CD4-positive, alpha-beta T cell (primary cell): Measurements from ENCODE around the gene SFXN3. TPM values are rescaled to one million over a fixed set of nuclear protein-coding genes. Genes with fewer than 3 reads are reported as not detected.
A peak's percentile ranks its signal among the peaks of the same experiment; 100 is the strongest.

ENCODE experiments used
- ATAC-seq: fragments of 200-7000 bp; cut with Tn5 transposase; one replicate; pipeline ENCODE4 v1.10.0; 2022; ENCODE audit warnings: mild to moderate bottlenecking; ENCODE audit not compliant: poor library complexity
- CTCF ChIA-PET: fragments of 350-600 bp; sonication (Branson Sonifier 250); formaldehyde crosslinking; loops from one replicate; lab custom pipeline; 2021; ENCODE audit warnings: antibody characterized with exemption, inconsistent platforms; lab: Charles Lee
- POLR2A ChIA-PET: fragments of 350-600 bp; sonication (Branson Sonifier 250); formaldehyde crosslinking; loops from one replicate; lab custom pipeline; 2021; ENCODE audit warnings: antibody characterized with exemption, inconsistent platforms; lab: Charles Lee
- DNase-seq, 14 experiments: peaks; one replicate each; pipeline ENCODE4 v3.0.0-alpha.2; 2013 to 2020; ENCODE audit warnings: mixed read lengths in 2 of 14
- H3K27ac ChIP-seq, 2 donors: one replicate each; pipeline versions ENCODE4 v1.5.1 to v1.7.0; 2013; ENCODE audit warnings: low read length in 2 of 2, low read depth in 1 of 2, mild to moderate bottlenecking in 1 of 2
- H3K27me3 ChIP-seq, 2 experiments: 1 replicate in 1 of 2; 2 replicates in 1 of 2; pipeline versions ENCODE4 v1.6.1 to v1.7.0; 2013; ENCODE audit warnings: low read length in 2 of 2, control low read depth in 1 of 2, mild to moderate bottlenecking in 1 of 2, moderate library complexity in 1 of 2; ENCODE audit not compliant: insufficient read depth in 2 of 2, control insufficient read depth in 1 of 2
- H3K36me3 ChIP-seq: one replicate; pipeline ENCODE4 v1.6.1; 2013; ENCODE audit warnings: low read length, control low read depth; ENCODE audit not compliant: insufficient read depth
- H3K4me1 ChIP-seq: one replicate; pipeline ENCODE4 v1.6.1; 2013; ENCODE audit warnings: low read length, control low read depth; ENCODE audit not compliant: insufficient read depth
- H3K4me3 ChIP-seq: one replicate; pipeline ENCODE4 v1.5.1; 2013; ENCODE audit warnings: mild to moderate bottlenecking, low read length, moderate library complexity
- H3K9me3 ChIP-seq, 2 experiments: 1 replicate in 1 of 2; 2 replicates in 1 of 2; pipeline versions ENCODE4 v1.6.1 to v1.7.0; 2013; ENCODE audit warnings: low read length in 2 of 2, mild to moderate bottlenecking in 2 of 2, control low read depth in 1 of 2, moderate library complexity in 1 of 2; ENCODE audit not compliant: control insufficient read depth in 1 of 2, insufficient read depth in 1 of 2
- H3K27ac Mint-ChIP-seq: one replicate; pipeline ENCODE4 v1.8.0; 2020; ENCODE audit warnings: mixed read lengths
- H3K27me3 Mint-ChIP-seq: one replicate; pipeline ENCODE4 v1.8.0; 2021; ENCODE audit warnings: mixed read lengths
- H3K36me3 Mint-ChIP-seq: one replicate; pipeline ENCODE4 v1.8.0; 2021; ENCODE audit warnings: low read depth, mixed read lengths
- H3K4me1 Mint-ChIP-seq: one replicate; pipeline ENCODE4 v1.8.0; 2021; ENCODE audit warnings: low read depth, mixed read lengths
- H3K4me3 Mint-ChIP-seq: one replicate; pipeline ENCODE4 v1.8.0; 2020; ENCODE audit warnings: mild to moderate bottlenecking, mixed read lengths
- H3K9me3 Mint-ChIP-seq: one replicate; pipeline ENCODE4 v1.8.0; 2020; ENCODE audit warnings: mixed read lengths
- CTCF ChIP-seq: fragments of 200-600 bp; IDR thresholded peaks from one replicate; pipeline ENCODE4 v1.8.0; 2022; ENCODE audit warnings: antibody characterized with exemption, mild to moderate bottlenecking
- intact Hi-C, 2 experiments: fragments of 100-400 bp; cut with DNase I in 1 of 2; cut with micrococcal nuclease in 1 of 2; formaldehyde crosslinking; loops; one replicate each; pipeline versions ENCODE4 v1.15.1 to v1.9.0; 2023 to 2025; cut with DNase I, micrococcal nuclease
- total RNA-seq, 174 experiments: library from RNA in 2 of 174; stranded (reverse) in 2 of 174; gene quantifications; one replicate each; pipeline ENCODE4 v1.2.3 and lab custom pipeline; 2021 to 2026

SFXN3 gene
- total RNA-seq, 2 experiments from 2014 or later, result 43.2 to 48.3 TPM

GRCh38 chr10:101047961-101048892 is 17.2 kb downstream of the SFXN3 start:
- peaks cover 52% of the 10 kb centered on the region for H3K27me3 Mint-ChIP-seq
- intact Hi-C loops, result loop anchor here in 1 of 2 experiments (10.0 kb wide), 2 partner anchors 763 to 1697 kb away; partner anchors contain the start of genes BLOC1S2 and WBP1L
- no peak for TF ChIP-seq CTCF
- H3K9me3 Mint-ChIP-seq, result no peaks in the 10 kb centered on the region
- Histone ChIP-seq H3K27ac (no peak overlapping the region), H3K36me3 (no peaks in the 10 kb centered on the region), H3K4me1 (peaks cover 23% of the 10 kb centered on the region), H3K27me3 (peaks cover 44 to 46% of the 10 kb centered on the region in 2 experiments), H3K4me3 (no peak overlapping the region), H3K9me3 (peaks cover 0 to 12% of the 10 kb centered on the region in 2 experiments)
- peaks cover 19% of the 10 kb centered on the region for H3K4me1 Mint-ChIP-seq
- H3K4me3 Mint-ChIP-seq, result no peak overlapping the region
- ATAC-seq (no peak), DNase-seq (no peak)
- ChIA-PET POLR2A (no interaction called here), CTCF (interaction anchor here (1.0 kb wide), 1 partner anchor 14 kb away, joined by 5 read pairs; no protein-coding TSS in a partner anchor)
- H3K27ac Mint-ChIP-seq, result no peak overlapping the region
- H3K36me3 Mint-ChIP-seq, result no peaks in the 10 kb centered on the region

- peaks cover 20% of the 10 kb centered on the region for H3K4me1 ChIP-seq
- POLR2A ChIA-PET, result interaction anchor here (0.6 to 1.0 kb wide), 3 partner anchors 9 to 92 kb away, joined by 3 to 4 read pairs (median 3); no protein-coding TSS in a partner anchor
- CTCF ChIA-PET, result interaction anchor here (0.6 to 3.2 kb wide), 16 partner anchors 9 to 91 kb away, joined by 3 to 45 read pairs (median 4); partner anchors contain the start of genes KAZALD1, PDZD7, SEMA4G and SFXN3
- H3K4me3 Mint-ChIP-seq, result peak overlapping the region; percentile 39
- intact Hi-C loops, result loop anchor here in 1 of 2 experiments (5.0 kb wide), 1 partner anchor 92 kb away; no protein-coding TSS in a partner anchor
- peaks cover 0 to 12% of the 10 kb centered on the region in 2 experiments for H3K9me3 ChIP-seq
- peaks cover 44 to 46% of the 10 kb centered on the region in 2 experiments for H3K27me3 ChIP-seq
- ATAC-seq, result peak; percentile 98
- peak; percentile 76 for TF ChIP-seq CTCF
- no peak overlapping the region for H3K4me3 ChIP-seq
- peaks cover 52% of the 10 kb centered on the region for H3K27me3 Mint-ChIP-seq
- H3K36me3 ChIP-seq, result no peaks in the 10 kb centered on the region
- no peak overlapping the region for H3K27ac ChIP-seq
- peak; percentile 57 to 85 (median 76) for DNase-seq
- H3K9me3 Mint-ChIP-seq, result no peaks in the 10 kb centered on the region
- no peak overlapping the region for H3K27ac Mint-ChIP-seq
- no peaks in the 10 kb centered on the region for H3K36me3 Mint-ChIP-seq
- H3K4me1 Mint-ChIP-seq, result peaks cover 14% of the 10 kb centered on the region
Observed at GRCh38 chr10:101050208-101051069, 19.4 kb downstream of the SFXN3 start.

GRCh38 chr10:101052285-101052684 is 21.3 kb downstream of the SFXN3 start:
- Histone ChIP-seq H3K27ac (no peak overlapping the region), H3K4me1 (peaks cover 20% of the 10 kb centered on the region), H3K36me3 (no peaks in the 10 kb centered on the region), H3K27me3 (peaks cover 37% of the 10 kb centered on the region in 2 experiments), H3K9me3 (peaks cover 0 to 12% of the 10 kb centered on the region in 2 experiments), H3K4me3 (no peak overlapping the region)
- ChIA-PET POLR2A (no interaction called here), CTCF (interaction anchor here (1.2 to 3.2 kb wide), 4 partner anchors 9 to 38 kb away, joined by 4 to 45 read pairs (median 22); partner anchors contain the start of gene KAZALD1)
- H3K36me3 Mint-ChIP-seq, result no peaks in the 10 kb centered on the region
- H3K9me3 Mint-ChIP-seq, result no peaks in the 10 kb centered on the region
- H3K4me3 Mint-ChIP-seq, result no peak overlapping the region
- H3K27me3 Mint-ChIP-seq, result peaks cover 37% of the 10 kb centered on the region
- peaks cover 14% of the 10 kb centered on the region for H3K4me1 Mint-ChIP-seq
- intact Hi-C loops, result loop anchor here in 1 of 2 experiments (5.0 kb wide), 1 partner anchor 90 kb away; no protein-coding TSS in a partner anchor
- ATAC-seq (no peak), DNase-seq (no peak)
- TF ChIP-seq CTCF, result no peak
- no peak overlapping the region for H3K27ac Mint-ChIP-seq
